HUES6 (cell line): ENCODE results near the gene ST6GALNAC5.

Experiments used
- H3K27ac ChIP-seq: 2 replicates; pipeline ENCODE4 v1.7.0; 2013; ENCODE audit warnings: low read depth, mild to moderate bottlenecking, low read length, inconsistent platforms
- H3K27me3 ChIP-seq: 2 replicates; pipeline ENCODE4 v1.6.1; 2013; ENCODE audit warnings: low read length; ENCODE audit not compliant: control insufficient read depth, insufficient read depth
- H3K36me3 ChIP-seq: 2 replicates; pipeline ENCODE4 v1.6.1; 2013; ENCODE audit warnings: low read length; ENCODE audit not compliant: control insufficient read depth, insufficient read depth
- H3K4me1 ChIP-seq: 2 replicates; pipeline ENCODE4 v1.6.1; 2013; ENCODE audit warnings: low read length; ENCODE audit not compliant: control insufficient read depth, insufficient read depth
- H3K4me3 ChIP-seq: 2 replicates; pipeline ENCODE4 v1.5.1; 2013; ENCODE audit warnings: low read depth, low read length
- H3K9ac ChIP-seq: one replicate; pipeline ENCODE4 v1.6.1; 2013; ENCODE audit warnings: mild to moderate bottlenecking, low read length
- H3K9me3 ChIP-seq: 2 replicates; pipeline ENCODE4 v1.6.1; 2013; ENCODE audit warnings: low read depth, low read length; ENCODE audit not compliant: control insufficient read depth, insufficient read depth

The ST6GALNAC5 gene

DNA sequence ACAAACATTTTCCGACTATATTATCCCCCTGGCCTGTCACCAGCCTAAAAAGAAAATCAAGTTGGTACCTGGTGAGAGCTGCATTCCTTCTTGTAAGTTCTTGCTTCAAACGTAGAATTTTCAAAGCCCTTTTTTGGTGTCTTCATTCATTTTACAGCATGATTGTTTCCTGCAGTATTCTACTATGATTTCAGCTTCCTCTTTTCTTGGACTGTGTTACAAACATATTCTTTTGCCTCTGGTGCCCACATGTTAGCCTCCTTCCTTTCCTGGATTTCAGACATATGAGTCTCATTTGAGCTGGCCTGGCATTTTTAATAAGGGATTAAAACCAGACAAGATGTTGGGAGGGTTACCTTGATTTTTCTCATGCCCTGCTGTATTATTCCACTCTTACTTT, 209.5 kb downstream of the ST6GALNAC5 start:
- no peak overlapping the region for H3K27ac ChIP-seq
- no peak overlapping the region for H3K4me3 ChIP-seq
- no peaks in the 10 kb centered on the region for H3K27me3 ChIP-seq
- peaks cover 2% of the 10 kb centered on the region; the same call in 1 of the 2 replicates for H3K4me1 ChIP-seq
- no peaks in the 10 kb centered on the region for H3K36me3 ChIP-seq
- H3K9me3 ChIP-seq, result no peaks in the 10 kb centered on the region
- H3K9ac ChIP-seq, result no peak overlapping the region

DNA sequence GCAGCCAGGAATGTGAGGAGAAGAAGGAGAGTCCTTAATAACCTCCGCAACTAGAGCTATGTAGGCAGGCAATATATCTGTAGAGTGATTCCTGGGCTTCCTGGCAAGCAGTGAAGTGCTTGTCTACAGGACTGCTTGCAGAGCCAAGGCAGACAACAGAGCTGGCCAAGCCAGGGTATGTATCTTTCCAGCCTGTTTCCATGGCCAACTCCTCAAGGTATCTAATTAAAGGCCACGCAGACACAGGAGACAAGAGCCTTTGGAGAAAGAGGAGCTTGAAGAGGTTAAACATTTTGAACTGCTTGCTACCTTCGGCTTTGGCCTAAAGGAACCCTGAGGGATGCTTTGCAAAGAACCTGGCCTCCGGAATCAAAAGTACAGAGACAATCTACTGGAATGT, 214.6 kb downstream of the ST6GALNAC5 start:
- peaks cover 5% of the 10 kb centered on the region; the same call in 1 of the 2 replicates for H3K4me1 ChIP-seq
- no peaks in the 10 kb centered on the region for H3K36me3 ChIP-seq
- H3K27me3 ChIP-seq, result no peaks in the 10 kb centered on the region
- no peak overlapping the region for H3K4me3 ChIP-seq
- no peak overlapping the region for H3K9ac ChIP-seq
- peak overlapping the region; percentile 51; the same call in 1 of the 2 replicates for H3K27ac ChIP-seq
- H3K9me3 ChIP-seq, result no peaks in the 10 kb centered on the region

DNA sequence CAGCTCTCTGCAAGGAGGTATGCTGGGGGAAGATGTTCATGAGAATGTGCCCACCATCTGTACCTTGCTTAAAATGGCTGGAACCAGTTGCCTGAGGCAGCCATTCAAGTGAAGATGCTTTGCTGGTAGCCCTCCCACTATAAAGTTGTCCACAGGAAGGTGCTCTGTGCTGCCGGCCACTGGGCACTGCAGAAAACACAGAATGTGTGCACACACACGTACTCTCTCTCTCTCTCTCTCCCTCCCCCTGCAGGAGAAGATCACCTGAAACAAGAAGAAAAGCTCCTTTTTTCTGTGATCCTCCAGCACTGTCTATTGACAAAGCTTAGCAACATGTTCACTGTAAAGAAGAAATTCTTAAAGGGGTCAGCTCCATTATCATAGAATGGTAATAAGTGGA, 217.2 kb downstream of the ST6GALNAC5 start:
- Histone ChIP-seq H3K4me3 (no peak overlapping the region), H3K36me3 (no peaks in the 10 kb centered on the region), H3K27me3 (no peaks in the 10 kb centered on the region), H3K9me3 (no peaks in the 10 kb centered on the region), H3K9ac (no peak overlapping the region), H3K27ac (no peak overlapping the region), H3K4me1 (peaks cover 5% of the 10 kb centered on the region; the same call in 1 of the 2 replicates)

DNA sequence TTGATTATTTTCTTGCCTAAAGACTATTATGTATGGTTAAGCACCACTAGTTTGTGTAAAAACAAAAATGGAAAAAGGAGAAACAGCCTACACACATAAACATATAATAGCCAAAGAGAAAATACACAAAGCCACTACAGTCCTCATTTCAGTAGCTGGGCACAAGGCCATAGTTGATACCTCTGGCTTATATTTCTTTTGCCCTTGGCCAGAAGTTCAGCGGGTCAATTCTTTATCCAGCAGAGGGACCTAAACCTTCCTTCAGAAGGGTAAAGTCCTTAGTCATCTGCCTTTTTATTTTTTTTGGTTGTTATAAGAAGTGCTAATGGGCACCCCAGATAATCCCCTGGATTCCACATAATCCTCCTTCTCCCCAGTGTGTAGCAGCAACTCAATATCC, 217.8 kb downstream of the ST6GALNAC5 start:
- no peak overlapping the region for H3K9ac ChIP-seq
- no peaks in the 10 kb centered on the region for H3K36me3 ChIP-seq
- H3K4me1 ChIP-seq, result peaks cover 5% of the 10 kb centered on the region; the same call in 1 of the 2 replicates
- H3K9me3 ChIP-seq, result no peaks in the 10 kb centered on the region
- no peak overlapping the region for H3K4me3 ChIP-seq
- H3K27me3 ChIP-seq, result no peaks in the 10 kb centered on the region
- H3K27ac ChIP-seq, result no peak overlapping the region

GRCh38 chr1:77089756-77090155, 222.5 kb downstream of the ST6GALNAC5 start:
- Histone ChIP-seq H3K9me3 (no peaks in the 10 kb centered on the region), H3K27ac (no peak overlapping the region), H3K9ac (no peak overlapping the region), H3K4me3 (no peak overlapping the region), H3K4me1 (no peaks in the 10 kb centered on the region), H3K27me3 (no peaks in the 10 kb centered on the region), H3K36me3 (no peaks in the 10 kb centered on the region)

GRCh38 chr1:77095236-77095635, 228.0 kb downstream of the ST6GALNAC5 start:
- Histone ChIP-seq H3K27me3 (no peaks in the 10 kb centered on the region), H3K9me3 (no peaks in the 10 kb centered on the region), H3K4me3 (no peak overlapping the region), H3K27ac (no peak overlapping the region), H3K9ac (no peak overlapping the region), H3K4me1 (no peaks in the 10 kb centered on the region), H3K36me3 (no peaks in the 10 kb centered on the region)

DNA sequence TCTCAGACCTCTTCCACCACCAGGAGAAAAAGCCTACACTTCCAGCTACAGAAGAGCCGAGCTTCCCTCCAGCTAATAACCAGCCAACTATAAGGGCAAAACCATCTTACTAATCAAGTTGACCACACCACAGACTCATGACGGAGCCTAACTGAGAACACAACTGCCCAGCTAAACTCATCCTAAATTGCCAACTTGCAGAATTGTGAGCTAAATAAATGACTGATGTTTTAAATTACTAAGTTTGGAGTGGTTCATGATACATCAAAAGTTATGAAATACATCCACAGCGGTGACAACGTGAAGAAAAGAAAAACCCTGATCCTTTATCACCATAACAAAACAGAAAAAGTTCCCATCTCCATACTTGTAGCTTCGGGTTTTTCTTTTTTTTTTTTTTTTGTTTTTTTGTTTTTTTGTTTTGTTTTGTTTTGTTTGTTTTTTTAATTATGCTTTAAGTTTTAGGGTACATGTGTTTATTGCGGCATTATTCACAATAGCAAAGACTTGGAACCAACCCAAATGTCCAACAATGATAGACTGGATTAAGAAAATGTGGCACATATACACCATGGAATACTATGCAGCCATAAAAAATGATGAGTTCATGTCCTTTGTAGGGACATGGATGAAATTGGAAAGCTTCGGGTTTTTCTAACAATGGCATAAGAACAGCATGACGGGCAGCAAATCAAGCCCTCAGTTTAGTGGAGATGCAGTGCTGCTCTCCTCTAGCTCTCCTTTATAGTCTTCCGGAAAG, 229.4 kb downstream of the ST6GALNAC5 start:
- H3K27me3 ChIP-seq, result no peaks in the 10 kb centered on the region
- H3K27ac ChIP-seq, result no peak overlapping the region
- no peak overlapping the region for H3K4me3 ChIP-seq
- H3K9ac ChIP-seq, result no peak overlapping the region
- no peaks in the 10 kb centered on the region for H3K4me1 ChIP-seq
- H3K36me3 ChIP-seq, result no peaks in the 10 kb centered on the region
- no peaks in the 10 kb centered on the region for H3K9me3 ChIP-seq

- no peaks in the 10 kb centered on the region for H3K4me1 ChIP-seq
- H3K27ac ChIP-seq, result no peak overlapping the region
- no peak overlapping the region for H3K9ac ChIP-seq
- no peaks in the 10 kb centered on the region for H3K27me3 ChIP-seq
- no peaks in the 10 kb centered on the region for H3K9me3 ChIP-seq
- no peak overlapping the region for H3K4me3 ChIP-seq
- H3K36me3 ChIP-seq, result no peaks in the 10 kb centered on the region
These were observed 233.6 kb downstream of the ST6GALNAC5 start for GRCh38 chr1:77100875-77101274.

GRCh38 chr1:77103486-77103885, 236.2 kb downstream of the ST6GALNAC5 start:
- Histone ChIP-seq H3K27me3 (no peaks in the 10 kb centered on the region), H3K4me1 (no peaks in the 10 kb centered on the region), H3K36me3 (no peaks in the 10 kb centered on the region), H3K9ac (no peak overlapping the region), H3K4me3 (no peak overlapping the region), H3K27ac (no peak overlapping the region), H3K9me3 (no peaks in the 10 kb centered on the region)

- Histone ChIP-seq H3K9ac (no peak overlapping the region), H3K36me3 (no peaks in the 10 kb centered on the region), H3K27me3 (no peaks in the 10 kb centered on the region), H3K4me1 (no peaks in the 10 kb centered on the region), H3K4me3 (no peak overlapping the region), H3K9me3 (no peaks in the 10 kb centered on the region), H3K27ac (no peak overlapping the region)
These were observed 237.4 kb downstream of the ST6GALNAC5 start for GRCh38 chr1:77104672-77105071.
